Endodermal cell (in vitro differentiated cells): ENCODE data around the gene E2F7. TPM values are rescaled to one million over a fixed set of nuclear protein-coding genes. Genes with fewer than 3 reads are reported as not detected.

Experiments used
- DNase-seq: peaks from one replicate; pipeline ENCODE4 v3.0.0-alpha.2; 2017
- H3K27ac ChIP-seq: 2 replicates; pipeline ENCODE4 v1.5.1; 2013; ENCODE audit warnings: mild to moderate bottlenecking, low read depth, low read length, moderate library complexity
- H3K27me3 ChIP-seq: 2 replicates; pipeline ENCODE4 v1.6.1; 2013; ENCODE audit warnings: mild to moderate bottlenecking, low read length, moderate library complexity; ENCODE audit not compliant: insufficient read depth, control insufficient read depth, poor library complexity, severe bottlenecking
- H3K36me3 ChIP-seq: 2 replicates; pipeline ENCODE4 v1.7.0; 2013; ENCODE audit warnings: mild to moderate bottlenecking, low read length, moderate library complexity; ENCODE audit not compliant: control insufficient read depth, insufficient read depth
- H3K4me1 ChIP-seq: one replicate; pipeline ENCODE4 v1.7.0; 2013; ENCODE audit warnings: low read length; ENCODE audit not compliant: control insufficient read depth, insufficient read depth
- H3K4me3 ChIP-seq: 2 replicates; pipeline ENCODE4 v1.5.1; 2013; ENCODE audit warnings: mild to moderate bottlenecking, low read length, moderate library complexity
- H3K9ac ChIP-seq: 2 replicates; pipeline ENCODE4 v1.6.1; 2013; ENCODE audit warnings: mild to moderate bottlenecking, low read length, moderate library complexity; ENCODE audit not compliant: poor library complexity, severe bottlenecking; ENCODE audit errors: extremely low read depth
- H3K9me3 ChIP-seq: 2 replicates; pipeline ENCODE4 v1.6.1; 2013; ENCODE audit warnings: mild to moderate bottlenecking, low read length, moderate library complexity; ENCODE audit not compliant: control insufficient read depth
- H3K27ac Mint-ChIP-seq: 2 replicates; pipeline ENCODE4 v1.8.0; 2020; ENCODE audit warnings: mixed read lengths
- H3K27me3 Mint-ChIP-seq: 2 replicates; pipeline ENCODE4 v1.8.0; 2021; ENCODE audit warnings: mild to moderate bottlenecking, mixed read lengths; ENCODE audit not compliant: insufficient read depth
- H3K36me3 Mint-ChIP-seq: 2 replicates; pipeline ENCODE4 v1.8.0; 2020; ENCODE audit warnings: low read depth, mixed read lengths
- H3K4me1 Mint-ChIP-seq: 2 replicates; pipeline ENCODE4 v1.8.0; 2020; ENCODE audit warnings: mixed read lengths
- H3K4me3 Mint-ChIP-seq: 2 replicates; pipeline ENCODE4 v1.8.0; 2020; ENCODE audit warnings: mild to moderate bottlenecking, moderate library complexity, mixed read lengths
- H3K9me3 Mint-ChIP-seq: 2 replicates; pipeline ENCODE4 v1.8.0; 2020; ENCODE audit warnings: mild to moderate bottlenecking, mixed read lengths
- CTCF ChIP-seq: fragments of 200-600 bp; sonication (generic); conservative IDR thresholded peaks from 2 replicates; pipeline ENCODE4 v1.5.0; 2021; ENCODE audit warnings: antibody characterized with exemption, mild to moderate bottlenecking
- WGBS, 2 experiments: methylation state at CpG; one replicate each; pipeline versions ENCODE4 v1.1.5 to v1.1.7; 2013; ENCODE audit warnings: missing lambda C conversion rate in 2 of 2, mixed read lengths in 1 of 2; ENCODE audit not compliant: insufficient coverage in 1 of 2, insufficient read length in 1 of 2; 5-methylcytosine and 5-hydroxymethylcytosine counted together
- total RNA-seq, 2 donors: library from RNA; stranded (reverse); fragmentation: NEBNext Ultra II Directional in 1 of 2; extraction: Animal tissue kit (Norgen Biotek cat#: 25700) in 1 of 2; gene quantifications; 2 replicates in 1 of 2; 3 replicates in 1 of 2; pipeline ENCODE4 v1.2.1, GENCODE V29; 2021

Gene E2F7
- total RNA-seq, 2 donors from 2014 or later, result 21.0 to 21.2 TPM

GRCh38 chr12:77007476-77007875, 57.9 kb downstream of the E2F7 start:
- TF ChIP-seq CTCF, result no peak
- 93 to 100% methylated on average over 3 to 5 of the region's 5 CpGs for WGBS, 2 experiments
- no peak overlapping the region for H3K4me3 Mint-ChIP-seq
- Histone ChIP-seq H3K27me3 (no peaks in the 10 kb centered on the region), H3K9me3 (no peaks in the 10 kb centered on the region), H3K27ac (no peak overlapping the region), H3K9ac (no peak overlapping the region), H3K4me1 (no peaks in the 10 kb centered on the region), H3K36me3 (no peaks in the 10 kb centered on the region), H3K4me3 (no peak overlapping the region)
- no peaks in the 10 kb centered on the region for H3K36me3 Mint-ChIP-seq
- H3K27ac Mint-ChIP-seq, result no peak overlapping the region
- DNase-seq, result no peak
- H3K9me3 Mint-ChIP-seq, result no peaks in the 10 kb centered on the region
- peaks cover 5% of the 10 kb centered on the region for H3K4me1 Mint-ChIP-seq
- no peaks in the 10 kb centered on the region for H3K27me3 Mint-ChIP-seq

GRCh38 chr12:77005611-77006098, 59.7 kb downstream of the E2F7 start:
- Mint-ChIP-seq H3K9me3 (no peaks in the 10 kb centered on the region), H3K36me3 (no peaks in the 10 kb centered on the region), H3K27me3 (no peaks in the 10 kb centered on the region), H3K4me1 (peaks cover 3% of the 10 kb centered on the region), H3K4me3 (no peak overlapping the region), H3K27ac (no peak overlapping the region)
- WGBS, 2 experiments, result 86 to 88% methylated on average over 1 of the region's 1 CpG
- Histone ChIP-seq H3K4me1 (no peaks in the 10 kb centered on the region), H3K4me3 (no peak overlapping the region), H3K36me3 (no peaks in the 10 kb centered on the region), H3K27ac (no peak overlapping the region), H3K9ac (no peak overlapping the region), H3K9me3 (no peaks in the 10 kb centered on the region), H3K27me3 (no peaks in the 10 kb centered on the region)
- no peak for DNase-seq
- TF ChIP-seq CTCF, result no peak

GRCh38 chr12:77003914-77004313, 61.5 kb downstream of the E2F7 start:
- Mint-ChIP-seq H3K9me3 (no peaks in the 10 kb centered on the region), H3K36me3 (no peaks in the 10 kb centered on the region), H3K4me3 (no peak overlapping the region), H3K27ac (no peak overlapping the region), H3K4me1 (no peaks in the 10 kb centered on the region), H3K27me3 (no peaks in the 10 kb centered on the region)
- H3K36me3 ChIP-seq, result no peaks in the 10 kb centered on the region
- no peak for DNase-seq
- WGBS, 2 experiments, result 89% methylated on average over 2 of the region's 2 CpGs; no CpG with 5 or more reads in 1 of the 2 experiments
- no peaks in the 10 kb centered on the region for H3K27me3 ChIP-seq
- H3K9me3 ChIP-seq, result no peaks in the 10 kb centered on the region
- H3K4me1 ChIP-seq, result no peaks in the 10 kb centered on the region
- no peak overlapping the region for H3K27ac ChIP-seq
- no peak for TF ChIP-seq CTCF
- no peak overlapping the region for H3K4me3 ChIP-seq
- H3K9ac ChIP-seq, result no peak overlapping the region
